Measurements from ENCODE around the gene CADM2.
"Not testable (repeated sequence)": the region's sequence is repeated elsewhere in the genome, so short reads cannot be mapped to it uniquely, and the experiment has no call there.

The CADM2 gene

DNA sequence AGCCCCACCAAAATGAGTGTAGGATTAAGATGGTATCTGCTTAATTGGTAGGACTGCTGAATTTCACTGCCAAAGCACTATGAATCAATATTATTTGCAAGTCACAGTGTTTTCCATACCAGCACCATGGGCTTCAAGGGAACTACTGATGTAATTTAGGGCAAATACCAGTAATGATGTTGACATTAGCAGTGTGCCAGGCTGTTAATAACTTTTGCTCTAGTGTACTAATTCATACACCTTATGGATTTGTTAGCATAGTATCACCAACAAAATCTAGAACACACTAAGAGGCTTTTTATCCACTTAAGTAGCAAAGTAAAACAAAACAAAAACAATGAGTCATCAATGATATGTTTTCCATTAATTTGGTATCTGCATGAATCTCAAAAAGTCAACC, 888.2 kb downstream of the CADM2 start:
- DNase-seq: no peak

DNA sequence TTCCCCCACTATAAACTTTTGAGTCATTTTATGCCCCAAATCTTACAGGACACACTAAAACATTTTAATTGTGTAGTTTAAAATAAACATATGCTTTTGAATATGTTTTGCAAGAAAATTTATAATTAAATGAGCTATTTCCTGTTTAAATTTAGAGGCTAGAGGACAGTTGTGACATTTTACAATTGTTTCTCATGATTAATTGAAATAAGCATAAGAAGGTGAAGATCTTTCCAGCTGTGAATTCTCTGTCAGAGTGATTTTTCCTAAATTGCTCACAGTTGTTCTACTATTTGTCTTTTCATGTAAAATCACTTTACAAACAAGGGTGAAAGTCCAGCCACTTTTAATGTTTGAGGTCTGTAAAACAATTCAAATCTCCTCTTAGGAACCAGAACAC, 892.3 kb downstream of the CADM2 start:
- no peak for DNase-seq

DNA sequence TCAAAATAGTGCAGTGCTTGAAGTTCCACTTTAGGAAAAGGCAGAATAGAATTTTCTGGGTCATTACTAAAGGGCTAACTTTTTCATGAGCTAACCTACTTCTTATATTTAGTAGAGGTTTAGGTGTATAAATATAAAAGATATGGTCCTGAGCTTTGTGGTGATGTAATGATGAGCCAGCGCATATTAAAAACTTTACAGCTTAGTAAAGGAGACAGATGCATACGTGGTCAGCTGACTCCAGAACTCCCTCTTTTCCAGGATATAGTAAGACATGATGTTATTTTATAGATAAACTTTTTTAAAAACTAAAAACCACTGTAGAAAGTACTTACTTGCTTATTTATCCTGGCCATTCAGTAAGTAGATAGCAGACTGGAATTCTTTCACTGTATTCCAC, 895.0 kb downstream of the CADM2 start:
- DNase-seq: no peak

DNA sequence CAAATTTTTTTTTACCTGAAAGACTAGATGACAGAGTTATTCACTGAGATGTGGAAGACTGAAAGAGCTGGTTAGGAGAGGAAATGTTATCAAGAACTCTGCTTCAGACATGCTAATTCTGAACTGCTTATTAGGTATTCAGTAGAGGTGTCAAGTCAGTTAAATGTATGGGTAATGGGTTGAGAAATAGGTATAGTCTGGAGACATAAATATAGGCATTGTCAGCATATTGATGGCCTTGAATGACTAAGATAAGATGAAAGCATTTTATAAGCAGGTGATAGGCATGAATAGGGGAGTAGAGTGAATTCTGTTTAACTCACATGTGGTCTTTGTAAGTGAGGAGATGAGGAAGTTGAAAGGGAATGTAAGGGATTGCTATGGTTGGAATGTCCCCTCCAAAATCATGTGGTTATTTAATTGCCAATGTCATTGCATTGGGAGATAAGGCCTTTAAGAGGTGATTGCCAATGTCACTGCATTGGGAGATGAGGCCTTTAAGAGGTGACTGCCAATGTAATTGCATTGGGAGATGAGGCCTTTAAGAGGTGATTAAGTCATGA, 904.2 kb downstream of the CADM2 start:
- DNase-seq: no peak

DNA sequence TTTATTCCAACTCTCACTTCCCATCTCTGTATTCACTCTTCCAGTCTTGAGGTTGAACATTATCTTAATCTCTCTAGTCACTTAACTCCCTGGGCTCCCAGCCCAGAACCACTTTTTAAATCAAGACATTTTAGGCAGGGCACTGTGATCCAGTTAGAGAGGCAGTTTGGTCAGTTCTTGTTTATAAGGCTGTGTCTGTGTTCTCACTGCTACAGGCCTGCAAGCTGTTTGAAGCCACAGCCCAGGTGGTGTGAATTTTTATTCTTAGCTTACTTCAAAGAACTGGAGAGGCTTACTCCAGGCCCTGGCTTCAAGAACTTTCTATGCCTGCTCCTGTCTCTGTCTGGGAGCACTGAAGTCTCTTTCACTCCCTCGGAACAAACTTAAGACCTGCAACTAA, 906.1 kb downstream of the CADM2 start:
- no peak for DNase-seq

DNA sequence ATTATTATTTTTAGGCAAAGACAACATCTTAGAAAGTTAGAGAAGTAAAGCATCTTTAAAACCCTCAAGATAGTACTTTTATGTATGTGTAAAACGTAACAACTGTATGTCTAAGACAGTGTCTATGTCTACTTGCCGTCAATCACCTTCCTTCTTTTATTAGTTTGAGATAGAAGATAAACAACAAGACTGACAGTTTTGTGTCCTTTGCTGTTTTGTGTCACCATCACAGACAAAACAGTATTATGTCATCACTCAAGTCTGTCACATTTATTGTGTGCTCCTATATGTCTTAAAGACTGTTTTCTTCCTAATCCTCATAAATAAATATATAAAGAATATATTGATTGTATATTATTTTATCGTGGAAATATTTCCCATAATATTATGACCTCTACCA, 908.3 kb downstream of the CADM2 start:
- no peak for DNase-seq

DNA sequence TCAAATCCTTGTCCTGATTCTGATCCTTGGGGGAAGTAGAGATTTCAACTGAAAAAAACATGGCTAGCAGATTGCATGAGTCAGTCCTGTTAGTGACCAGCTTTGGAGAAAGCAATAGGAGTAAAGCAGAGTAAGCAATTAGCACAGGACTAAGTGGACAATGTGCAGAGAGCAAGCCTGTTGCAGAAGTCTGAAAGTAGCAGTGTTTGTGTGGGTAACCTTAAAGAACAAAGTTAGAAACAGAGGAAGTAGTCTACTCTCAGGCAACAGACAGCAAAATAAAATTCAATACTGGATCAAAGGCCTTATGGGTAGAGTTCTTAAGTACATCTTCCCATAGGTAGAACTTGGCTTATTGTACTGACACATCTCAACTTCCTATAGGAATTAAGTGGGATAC, 916.8 kb downstream of the CADM2 start:
- DNase-seq: no peak

DNA sequence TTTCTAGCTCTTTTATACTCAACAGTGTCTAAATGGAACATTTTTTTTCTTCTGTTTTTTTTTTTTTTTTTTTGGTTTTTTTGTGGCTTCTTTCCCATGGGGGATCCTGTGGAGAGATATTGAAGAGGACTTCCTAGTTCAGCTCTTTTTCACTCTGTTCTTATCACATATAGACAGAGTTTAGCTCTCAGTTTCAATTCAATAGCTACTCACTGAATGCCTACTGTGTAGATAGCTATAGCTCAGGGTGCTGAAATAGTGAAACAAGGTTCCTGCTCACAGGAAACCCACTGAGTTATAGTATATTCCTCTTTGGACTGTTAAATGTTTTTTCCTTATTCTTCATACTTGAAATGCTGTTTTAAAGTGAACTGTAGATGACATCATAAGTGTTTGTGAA, 918.8 kb downstream of the CADM2 start:
- no peak for DNase-seq

DNA sequence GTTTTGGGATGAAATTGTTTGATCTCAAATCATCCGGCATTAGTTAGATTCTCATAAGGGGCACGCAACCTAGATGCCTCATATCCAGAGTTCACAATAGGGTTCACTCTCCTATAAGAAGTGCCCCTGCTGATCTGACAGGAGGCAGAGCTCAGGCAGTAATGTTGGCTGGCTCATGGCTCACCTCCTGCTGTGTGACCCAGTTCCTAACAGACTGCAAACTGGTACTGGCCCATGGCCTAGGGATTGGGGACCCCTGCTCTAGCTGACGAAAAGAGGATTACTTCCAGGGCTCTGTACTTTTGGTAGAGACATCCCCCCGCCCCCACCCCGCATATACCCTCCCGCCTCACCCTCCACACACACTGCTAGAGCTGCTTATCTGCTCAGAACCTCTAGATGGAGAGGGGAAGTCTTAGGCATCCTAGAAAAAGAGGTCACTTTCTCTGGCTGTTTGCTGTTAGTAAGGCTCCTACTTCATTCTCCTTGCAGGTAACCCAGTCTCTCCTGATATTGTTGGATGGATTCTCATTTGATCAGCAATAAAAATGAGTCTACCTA, 923.1 kb downstream of the CADM2 start:
- DNase-seq: no peak

DNA sequence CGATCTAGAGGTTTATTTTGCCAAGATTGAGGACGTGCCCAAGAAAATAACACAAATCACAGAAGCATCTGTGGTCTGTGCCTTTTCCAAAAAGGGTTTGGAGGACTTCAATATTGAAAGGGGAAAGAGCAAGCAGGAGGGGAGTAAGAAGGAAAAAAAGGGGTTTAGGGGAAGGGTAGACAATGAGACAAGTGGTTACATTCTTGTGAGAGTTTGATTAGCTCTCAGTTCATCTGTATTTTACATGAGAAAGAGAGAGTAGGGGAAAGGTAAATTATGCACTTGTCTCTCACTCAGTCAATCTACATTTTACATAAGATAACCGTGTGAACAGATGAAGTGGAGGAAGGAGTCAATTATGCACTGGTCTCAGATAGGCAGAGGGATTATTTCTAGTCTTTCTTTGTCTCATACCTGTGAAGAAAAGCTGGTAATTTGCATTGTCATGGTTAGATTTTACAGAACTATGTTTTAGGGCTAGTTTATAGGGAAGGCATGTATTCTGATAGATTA, 931.3 kb downstream of the CADM2 start:
- no peak for DNase-seq

DNA sequence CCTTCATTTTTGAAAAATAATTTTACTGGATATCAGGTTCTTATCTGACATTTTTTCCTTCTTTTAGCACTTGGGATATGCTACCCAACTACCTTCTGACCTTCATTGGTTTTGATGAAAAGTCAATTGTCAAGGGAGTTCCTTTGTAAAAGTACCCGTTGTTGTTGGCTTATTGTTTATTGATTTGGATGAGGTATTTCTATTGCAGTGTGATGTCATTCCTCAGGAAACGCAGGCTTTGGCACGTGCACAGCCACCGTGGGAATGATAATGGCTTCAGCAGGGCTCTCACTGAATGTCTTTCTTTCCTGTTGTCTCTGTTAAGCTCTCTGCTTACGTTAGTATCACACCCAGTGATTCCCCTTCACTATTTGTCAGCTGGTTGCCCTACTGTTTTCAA, 944.6 kb downstream of the CADM2 start:
- DNase-seq: no peak

DNA sequence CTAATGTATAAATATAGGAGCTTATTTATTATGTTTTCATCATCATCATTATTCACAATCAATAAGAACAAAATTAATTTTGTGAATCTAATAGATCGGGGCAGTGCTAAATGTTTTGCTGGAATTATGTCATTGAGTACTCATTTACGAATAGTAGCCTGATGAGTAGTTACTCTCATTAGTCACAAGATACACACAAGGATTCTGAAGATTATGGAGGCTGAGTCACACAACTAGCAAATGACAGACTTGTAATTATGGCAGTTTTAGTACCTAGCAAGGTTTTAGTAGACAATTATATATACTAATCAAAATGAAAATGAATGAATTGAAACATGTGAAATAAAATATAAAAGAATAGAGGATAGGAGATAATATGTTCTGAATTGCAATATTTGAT, 954.2 kb downstream of the CADM2 start:
- peak; percentile 74 for DNase-seq

DNA sequence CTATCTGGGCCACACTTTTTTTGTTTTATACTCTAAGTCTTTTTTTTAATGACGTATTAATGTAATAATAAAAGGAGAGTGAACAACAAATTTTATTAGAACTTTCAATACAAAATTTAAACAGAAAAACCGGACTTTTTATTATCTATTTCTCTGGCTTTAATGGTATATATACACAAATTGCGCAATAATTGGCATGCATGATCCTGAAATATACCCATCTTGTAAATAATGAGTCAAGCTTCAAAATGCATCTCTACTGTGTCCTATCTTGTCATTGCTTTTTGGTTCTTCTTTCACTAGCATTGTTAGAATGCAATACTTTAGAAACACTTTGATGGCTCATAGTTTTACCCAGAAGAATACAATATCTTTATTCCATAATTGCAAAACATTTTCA, 963.6 kb downstream of the CADM2 start:
- DNase-seq: no peak

DNA sequence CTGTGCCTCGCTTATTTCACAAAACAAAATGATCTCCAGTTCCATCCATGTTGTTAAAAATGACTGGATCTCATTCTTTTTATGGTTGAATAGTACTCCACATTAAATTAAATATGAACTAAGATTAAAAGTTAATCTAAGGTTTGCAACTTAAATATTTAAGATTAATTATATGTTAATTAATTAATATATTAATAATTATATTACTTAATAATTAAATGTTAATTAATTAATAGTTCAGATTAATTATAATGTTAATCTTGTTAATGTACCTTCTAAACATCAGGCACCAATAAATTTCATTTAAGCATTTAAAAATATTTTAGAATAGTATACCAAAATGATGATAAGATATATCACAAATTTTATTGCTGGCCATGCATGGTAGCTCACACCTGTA, 971.9 kb downstream of the CADM2 start:
- no peak for DNase-seq

DNA sequence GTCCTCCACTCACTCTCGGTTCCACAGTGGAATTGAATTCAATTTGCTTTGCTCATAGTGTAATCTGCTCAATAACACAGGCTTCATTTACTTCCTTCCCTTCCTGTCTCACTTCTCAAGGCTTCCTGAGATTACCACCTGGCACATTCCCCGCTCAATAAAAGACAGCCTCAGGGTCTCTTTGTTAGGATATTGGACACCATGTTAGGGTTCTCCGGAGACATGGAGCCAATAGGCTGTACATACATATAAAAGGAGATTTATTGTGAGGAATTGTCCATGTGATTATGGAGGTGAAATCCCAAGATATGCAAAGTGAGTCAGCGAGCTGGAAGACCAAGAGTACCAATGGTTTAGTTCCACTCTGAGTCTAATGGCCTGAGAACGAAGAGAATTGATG, 974.5 kb downstream of the CADM2 start:
- DNase-seq: no peak

DNA sequence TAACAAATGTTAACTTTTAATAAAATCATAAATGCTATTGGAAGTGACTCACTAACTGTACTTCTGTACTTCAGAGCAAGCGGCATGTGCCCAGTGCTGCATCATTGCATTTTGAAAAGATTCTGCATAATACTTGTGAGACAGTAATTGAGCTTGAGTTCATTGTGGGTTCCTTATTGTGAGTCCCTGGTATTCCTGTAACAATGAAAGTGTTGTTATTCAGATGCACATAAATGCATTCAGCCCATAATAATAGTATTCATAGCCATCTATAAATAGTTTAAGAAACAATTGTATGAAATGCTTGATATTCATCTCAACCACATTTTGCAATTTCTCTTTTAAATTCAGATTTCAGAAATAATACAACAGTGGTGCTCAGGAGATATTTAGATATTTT, 976.4 kb downstream of the CADM2 start:
- no peak for DNase-seq

DNA sequence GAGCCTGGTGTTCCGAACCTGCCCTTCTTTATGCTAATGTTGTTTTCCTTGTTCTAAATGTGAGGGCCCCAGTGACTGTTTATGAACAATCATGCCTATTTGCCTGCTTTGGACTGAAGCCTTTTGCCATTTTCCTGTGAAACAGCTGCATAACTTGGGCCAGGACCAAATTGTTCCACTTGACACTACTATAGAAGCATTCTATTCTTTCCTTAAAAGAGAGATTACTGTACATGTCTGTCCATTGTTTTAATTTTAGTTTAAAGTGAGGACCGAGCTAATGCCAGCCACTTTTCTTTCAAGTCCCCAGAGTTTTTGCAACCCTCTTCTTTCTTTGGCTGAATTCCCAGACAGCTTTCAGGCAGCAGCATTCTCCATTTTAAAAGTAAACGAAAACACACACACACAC, 980.3 kb downstream of the CADM2 start:
- no peak for DNase-seq

DNA sequence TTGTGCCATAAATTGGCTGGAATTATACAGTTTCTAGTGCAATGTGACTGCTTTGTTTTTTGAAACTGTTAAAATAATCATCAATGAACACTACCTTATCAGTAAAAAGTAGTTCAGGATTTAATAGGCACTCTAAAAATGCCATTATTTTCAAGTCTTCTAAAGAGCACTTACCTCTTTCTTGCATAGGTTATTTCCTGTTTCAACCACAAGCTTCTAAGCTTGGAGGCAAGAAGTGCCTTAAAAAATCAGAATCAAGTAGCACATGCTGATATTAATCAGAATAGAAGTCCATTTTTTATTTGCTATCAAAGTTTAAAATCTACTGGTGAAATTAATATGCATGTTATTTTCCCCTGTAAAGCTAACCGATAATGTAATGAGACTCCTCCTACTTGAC, 991.6 kb downstream of the CADM2 start:
- DNase-seq: no peak

DNA sequence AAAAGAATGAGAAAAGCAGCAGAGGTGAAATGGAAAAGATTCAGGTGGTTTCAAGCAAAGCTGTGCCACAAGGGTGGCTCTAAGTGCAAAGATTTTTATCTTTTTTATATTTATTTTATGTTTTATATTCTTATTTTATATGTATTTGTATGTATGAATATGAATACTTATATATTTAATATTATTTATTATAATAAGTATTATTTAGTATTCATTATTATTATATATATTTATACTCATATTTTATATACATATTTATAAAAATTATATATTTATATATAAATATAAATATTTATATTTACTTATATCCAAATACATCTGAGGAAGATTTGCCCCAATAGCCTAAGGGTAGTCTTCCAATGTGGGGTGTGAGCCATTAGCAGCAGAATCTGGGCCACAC, 1002.0 kb downstream of the CADM2 start:
- no peak for DNase-seq

DNA sequence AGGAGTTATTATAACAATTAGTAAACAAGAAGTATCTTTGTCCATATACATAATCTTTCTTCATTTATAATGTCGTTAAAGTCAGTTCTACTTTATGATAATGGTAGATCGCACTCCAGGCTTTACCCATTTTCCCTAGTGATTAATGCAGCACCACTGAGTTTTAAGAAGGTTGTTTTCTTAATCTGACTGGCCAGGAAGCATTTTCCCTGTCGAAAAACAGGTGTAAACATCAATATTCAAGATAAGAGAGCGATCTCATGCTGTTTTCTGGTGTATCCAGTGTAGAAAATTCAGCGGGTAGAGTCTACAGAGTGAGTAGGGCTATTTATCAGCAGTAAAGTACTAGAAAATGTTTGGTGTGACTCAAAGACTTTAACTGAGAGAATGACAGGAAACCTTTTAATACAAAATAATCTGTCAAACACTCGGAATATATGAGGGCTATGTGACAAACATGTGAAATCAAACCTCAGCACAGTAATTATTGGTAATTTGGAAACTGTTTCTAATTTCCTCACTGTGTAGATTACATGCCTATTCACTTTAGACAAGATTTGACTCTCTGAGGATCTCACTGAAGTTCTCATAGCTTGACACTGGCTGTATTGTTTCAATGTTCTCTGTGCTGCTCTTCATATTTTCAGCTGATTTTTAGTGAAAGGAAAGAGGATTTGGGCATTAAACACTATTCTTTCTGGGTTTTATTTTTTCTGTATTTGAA, 1019.0 kb downstream of the CADM2 start:
- DNase-seq: no peak

DNA sequence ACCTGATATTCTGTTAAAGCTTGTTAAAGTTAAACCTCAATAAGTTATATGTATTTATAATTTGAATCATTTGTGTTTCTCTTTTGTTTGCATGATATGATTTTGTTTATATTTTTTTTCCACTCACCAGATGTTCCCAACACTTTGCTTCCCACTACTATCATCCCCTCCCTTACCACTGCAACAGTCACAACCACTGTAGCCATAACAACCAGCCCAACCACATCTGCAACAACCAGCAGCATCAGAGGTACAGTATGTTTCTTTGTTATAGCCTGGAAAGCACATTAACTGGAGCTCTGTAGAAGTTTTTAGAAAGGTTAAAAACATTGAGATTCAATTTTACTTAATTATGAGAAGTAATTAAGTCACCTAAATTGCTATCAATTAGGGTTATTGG, 1020.2 kb downstream of the CADM2 start:
- no peak for DNase-seq

DNA sequence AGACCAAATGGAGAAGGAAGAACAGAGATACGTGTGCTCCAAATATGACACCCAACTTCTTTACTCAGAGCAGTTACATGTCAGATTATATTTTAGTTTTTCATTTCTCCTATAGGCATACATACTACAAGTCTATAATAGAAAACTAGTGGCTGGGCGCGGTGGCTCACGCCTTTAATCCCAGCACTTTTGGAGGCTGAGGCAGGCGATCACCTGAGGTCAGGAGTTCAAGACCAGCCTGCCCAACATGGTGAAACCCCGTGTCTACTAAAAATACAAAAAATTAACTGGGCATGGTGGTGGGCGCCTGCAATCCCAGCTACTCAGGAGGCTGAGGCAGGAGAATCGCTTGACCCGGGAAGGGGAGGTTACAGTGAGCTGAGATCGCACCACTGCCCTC, 1030.8 kb downstream of the CADM2 start:
- DNase-seq: not testable (repeated sequence)

DNA sequence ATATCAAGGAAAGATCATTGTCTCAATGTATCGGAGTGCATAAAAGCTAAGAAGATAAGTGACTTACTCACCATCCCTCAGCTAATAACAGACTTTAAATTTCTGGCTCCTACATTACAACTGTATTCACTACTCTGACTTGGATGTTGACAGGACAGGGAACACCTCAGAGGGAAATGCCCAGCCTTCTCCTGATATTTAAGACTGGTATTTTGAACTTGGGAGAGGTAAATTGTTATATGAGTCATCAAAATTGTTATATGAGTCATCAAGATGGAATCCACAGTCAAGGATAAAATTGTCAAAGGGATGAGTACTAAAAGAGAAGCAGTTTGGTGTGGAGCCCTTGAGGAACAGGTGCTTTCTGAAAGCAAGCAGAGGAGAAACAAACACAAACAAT, 1070.8 kb downstream of the CADM2 start:
- DNase-seq: peak; percentile 44

DNA sequence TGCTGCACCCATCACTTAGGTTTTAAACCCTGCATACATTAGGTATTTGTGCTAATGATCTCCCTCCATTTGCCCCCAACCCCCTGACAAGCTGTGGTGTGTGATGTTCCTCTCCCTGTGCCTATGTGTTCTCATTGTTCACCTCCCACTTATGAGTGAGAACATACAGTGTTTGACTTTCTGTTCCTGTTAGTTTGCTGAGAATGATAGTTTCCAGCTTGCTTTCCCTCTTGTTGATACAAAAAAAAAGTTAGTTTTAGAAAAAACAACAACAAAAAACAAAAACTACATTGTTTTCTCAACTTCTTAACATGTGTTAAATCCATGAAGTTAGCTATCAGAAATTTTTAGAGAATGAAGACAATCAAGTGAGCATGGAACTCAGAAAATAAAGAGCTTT, 1079.1 kb downstream of the CADM2 start:
- no peak for DNase-seq
